AG04449 (cell line): ENCODE measurements around the gene IMPACT.

Source experiments
- CTCF ChIA-PET: fragments of 350-600 bp; formaldehyde crosslinking; extraction: SDS; loops from one replicate; lab custom pipeline; 2021; ENCODE audit warnings: antibody characterized with exemption; lab: Yijun Ruan, JAX
- POLR2A ChIA-PET: fragments of 400-600, 350-600 bp; formaldehyde crosslinking; extraction: SDS; loops from one replicate; lab custom pipeline; 2020; ENCODE audit warnings: antibody characterized with exemption, inconsistent platforms; lab: Yijun Ruan, JAX
- DNase-seq: peaks from one replicate; pipeline ENCODE4 v3.0.0-alpha.2; 2010; ENCODE audit warnings: low read depth, low spot score
- H3K4me3 ChIP-seq: 2 replicates; pipeline ENCODE4 v1.5.1; 2011; ENCODE audit warnings: low read depth, mild to moderate bottlenecking, control low read depth, low read length
- CTCF ChIP-seq: IDR thresholded peaks from one replicate; pipeline ENCODE4 v1.5.1; 2011; ENCODE audit warnings: mild to moderate bottlenecking, moderate library complexity, low read length, control low read depth, inconsistent platforms; ENCODE audit not compliant: insufficient read depth; ENCODE audit errors: missing control alignments

The IMPACT gene

GRCh38 chr18:24398540-24398939 lies 27.9 kb upstream of the IMPACT start:
- POLR2A ChIA-PET: interaction anchor here (2.5 kb wide), 1 partner anchor 28 kb away, joined by 8 read pairs; the partner anchor contains the start of gene IMPACT
- H3K4me3 ChIP-seq: no peak overlapping the region
- CTCF ChIA-PET: interaction anchor here (1.4 to 2.5 kb wide), 2 partner anchors 14 to 39 kb away, joined by 4 to 9 read pairs; no protein-coding TSS in a partner anchor
- no peak for TF ChIP-seq CTCF
- DNase-seq: no peak

- CTCF ChIA-PET: interaction anchor here (0.9 kb wide), 1 partner anchor 41 kb away, joined by 3 read pairs; no protein-coding TSS in a partner anchor
Observed at GRCh38 chr18:24400587-24400986, 25.9 kb upstream of the IMPACT start.

GRCh38 chr18:24402209-24402785 lies 24.2 kb upstream of the IMPACT start:
- no peak overlapping the region for H3K4me3 ChIP-seq
- peak; percentile 3 for TF ChIP-seq CTCF
- DNase-seq: no peak
- CTCF ChIA-PET: interaction anchor here (1.0 kb wide), 1 partner anchor 11 kb away, joined by 4 read pairs; no protein-coding TSS in a partner anchor
- POLR2A ChIA-PET: no interaction called here

More at GRCh38 chr18:24400587-24400986, 25.9 kb upstream of the IMPACT start:
- POLR2A ChIA-PET: no interaction called here
- no peak for DNase-seq
- TF ChIP-seq CTCF: no peak
- H3K4me3 ChIP-seq: no peak overlapping the region

- CTCF ChIA-PET: no interaction called here
- POLR2A ChIA-PET: no interaction called here
- no peak overlapping the region for H3K4me3 ChIP-seq
- DNase-seq: no peak
- TF ChIP-seq CTCF: no peak
Observed at GRCh38 chr18:24403076-24403475, 23.4 kb upstream of the IMPACT start.

GRCh38 chr18:24404591-24404990 lies 21.9 kb upstream of the IMPACT start:
- no peak overlapping the region for H3K4me3 ChIP-seq
- no peak for TF ChIP-seq CTCF
- no peak for DNase-seq
- ChIA-PET POLR2A (no interaction called here), CTCF (no interaction called here)

- no peak for DNase-seq
- CTCF ChIA-PET: interaction anchor here (1.1 to 3.4 kb wide), 2 partner anchors 12 to 48 kb away, joined by 3 to 16 read pairs; no protein-coding TSS in a partner anchor
- H3K4me3 ChIP-seq: no peak overlapping the region
- no peak for TF ChIP-seq CTCF
- POLR2A ChIA-PET: no interaction called here
Observed at GRCh38 chr18:24408496-24408895, 18.0 kb upstream of the IMPACT start.
